ENCODE data around the gene NDUFB2. TPM values are rescaled to one million over a fixed set of nuclear protein-coding genes. Genes with fewer than 3 reads are reported as not detected.

The NDUFB2 gene
- total RNA-seq, 1 experiment from 2014 or later = 189 TPM

GRCh38 chr7:140745266-140746058 lies 49.0 kb downstream of the NDUFB2 start:
- BruUV-seq (replicated peaks) = no TSS peak
- Mint-ChIP-seq H3K4me1 (ENCODE audit: insufficient read depth, unreplicated experiment) (no peaks in the 10 kb centered on the region), H3K27ac (ENCODE audit: low read depth, unreplicated experiment) (no peak overlapping the region), H3K27me3 (ENCODE audit: insufficient read depth, unreplicated experiment) (no peaks in the 10 kb centered on the region), H3K4me3 (ENCODE audit: unreplicated experiment) (no peak overlapping the region), H3K9me3 (ENCODE audit: unreplicated experiment) (no peaks in the 10 kb centered on the region), H3K36me3 (ENCODE audit: insufficient read depth, unreplicated experiment) (peaks cover 18% of the 10 kb centered on the region)
- no peak for TF ChIP-seq CTCF (IDR thresholded peaks at IDR 0.05; ENCODE audit: unreplicated experiment)
- ChIA-PET CTCF (interaction anchor here (0.9 to 1.6 kb wide), 4 partner anchors 31 to 266 kb away, joined by 3 to 7 read pairs (median 4); no protein-coding TSS in a partner anchor), POLR2A (no interaction called here)
- DNase-seq (ENCODE audit: unreplicated experiment) = no peak
- intact Hi-C loops (cut with micrococcal nuclease) = no loop called here

GRCh38 chr7:140746751-140747150 lies 50.2 kb downstream of the NDUFB2 start:
- H3K36me3 Mint-ChIP-seq (ENCODE audit: insufficient read depth, unreplicated experiment) = peaks cover 12% of the 10 kb centered on the region
- H3K27ac Mint-ChIP-seq (ENCODE audit: low read depth, unreplicated experiment) = no peak overlapping the region
- H3K27me3 Mint-ChIP-seq (ENCODE audit: insufficient read depth, unreplicated experiment) = no peaks in the 10 kb centered on the region
- no peaks in the 10 kb centered on the region for H3K9me3 Mint-ChIP-seq (ENCODE audit: unreplicated experiment)
- POLR2A ChIA-PET = no interaction called here
- TF ChIP-seq CTCF (IDR thresholded peaks at IDR 0.05; ENCODE audit: unreplicated experiment) = no peak
- intact Hi-C loops (cut with micrococcal nuclease) = no loop called here
- no peaks in the 10 kb centered on the region for H3K4me1 Mint-ChIP-seq (ENCODE audit: insufficient read depth, unreplicated experiment)
- no peak for DNase-seq (ENCODE audit: unreplicated experiment)
- H3K4me3 Mint-ChIP-seq (ENCODE audit: unreplicated experiment) = no peak overlapping the region
- BruUV-seq (replicated peaks) = no TSS peak
- CTCF ChIA-PET = interaction anchor here (1.2 to 1.6 kb wide), 3 partner anchors 64 to 265 kb away, joined by 3 to 7 read pairs (median 7); no protein-coding TSS in a partner anchor

DNA sequence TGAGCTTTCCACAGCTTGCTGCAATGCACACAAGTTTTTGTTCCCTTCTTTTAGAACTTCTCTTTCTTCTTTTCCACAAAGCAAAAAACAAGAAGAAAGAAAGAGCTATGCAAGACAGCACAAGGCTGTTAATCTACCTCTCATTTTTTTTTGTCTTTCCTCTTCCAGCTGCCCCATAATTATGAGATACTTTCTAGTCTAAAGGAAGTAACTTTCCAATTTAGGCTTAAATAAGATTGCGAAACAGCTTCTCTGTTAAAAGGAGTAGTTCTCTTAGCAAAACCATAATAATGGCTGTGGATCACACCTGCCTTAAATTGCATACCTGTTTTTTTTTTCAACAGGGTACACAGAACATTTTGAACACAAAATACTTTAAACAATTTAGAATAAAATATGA lies 56.0 kb downstream of the NDUFB2 start:
- Mint-ChIP-seq H3K4me3 (ENCODE audit: unreplicated experiment) (no peak overlapping the region), H3K4me1 (ENCODE audit: insufficient read depth, unreplicated experiment) (peaks cover 5% of the 10 kb centered on the region), H3K27me3 (ENCODE audit: insufficient read depth, unreplicated experiment) (no peaks in the 10 kb centered on the region), H3K27ac (ENCODE audit: low read depth, unreplicated experiment) (no peak overlapping the region), H3K36me3 (ENCODE audit: insufficient read depth, unreplicated experiment) (peaks cover 13% of the 10 kb centered on the region), H3K9me3 (ENCODE audit: unreplicated experiment) (no peaks in the 10 kb centered on the region)
- TF ChIP-seq CTCF (IDR thresholded peaks at IDR 0.05; ENCODE audit: unreplicated experiment) = no peak
- intact Hi-C loops (cut with micrococcal nuclease) = no loop called here
- ChIA-PET CTCF (no interaction called here), POLR2A (no interaction called here)
- DNase-seq (ENCODE audit: unreplicated experiment) = no peak
- no TSS peak for BruUV-seq (replicated peaks)

DNA sequence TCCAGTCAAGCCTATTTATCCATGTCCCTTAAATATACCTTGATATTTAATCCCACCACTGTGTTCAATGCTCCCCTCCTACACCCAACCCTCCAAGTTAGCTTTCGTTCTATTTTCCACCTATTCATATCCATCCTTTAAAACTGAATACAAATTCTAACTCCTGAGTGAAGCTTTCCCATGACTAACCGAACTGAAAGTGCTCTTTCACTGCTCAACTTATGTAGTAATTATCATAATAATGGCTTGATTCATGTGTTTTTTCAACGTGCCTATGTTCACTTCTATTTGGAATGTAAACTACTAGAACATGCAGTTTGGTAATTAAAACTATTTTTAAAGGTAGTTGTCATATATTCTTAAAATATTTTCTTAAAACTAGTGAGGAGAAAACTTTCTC lies 58.0 kb downstream of the NDUFB2 start:
- no peak for TF ChIP-seq CTCF (IDR thresholded peaks at IDR 0.05; ENCODE audit: unreplicated experiment)
- Mint-ChIP-seq H3K36me3 (ENCODE audit: insufficient read depth, unreplicated experiment) (peaks cover 17% of the 10 kb centered on the region), H3K27ac (ENCODE audit: low read depth, unreplicated experiment) (no peak overlapping the region), H3K27me3 (ENCODE audit: insufficient read depth, unreplicated experiment) (no peaks in the 10 kb centered on the region), H3K4me3 (ENCODE audit: unreplicated experiment) (no peak overlapping the region), H3K9me3 (ENCODE audit: unreplicated experiment) (no peaks in the 10 kb centered on the region), H3K4me1 (ENCODE audit: insufficient read depth, unreplicated experiment) (peaks cover 5% of the 10 kb centered on the region)
- no TSS peak for BruUV-seq (replicated peaks)
- CTCF ChIA-PET = no interaction called here
- POLR2A ChIA-PET = no interaction called here
- intact Hi-C loops (cut with micrococcal nuclease) = no loop called here
- DNase-seq (ENCODE audit: unreplicated experiment) = no peak

Other genes starting within 250 kb of the NDUFB2 start
- 59.8 and 65.5 TPM in 2 replicates for gene MKRN1, start 217.2 kb upstream of the NDUFB2 start, total RNA-seq (2022)
- 0.26 TPM in 1 of 2 replicates, not detected in the other for gene DENND2A, start 55.9 kb upstream of the NDUFB2 start, total RNA-seq (2022)
- gene ADCK2, start 23.8 kb upstream of the NDUFB2 start, total RNA-seq (2022) = 22.2 and 27.8 TPM in 2 replicates
- 32.2 and 33.7 TPM in 2 replicates for gene BRAF, start 228.2 kb downstream of the NDUFB2 start, total RNA-seq (2022)